Esophagus squamous epithelium (tissue), 5 donors: Measurements from ENCODE around the gene IL22RA2. TPM values are rescaled to one million over a fixed set of nuclear protein-coding genes. Genes with fewer than 3 reads are reported as not detected.
A peak's percentile ranks its signal among the peaks of the same experiment; 100 is the strongest.

ENCODE experiments used
- DNase-seq: peaks from one replicate; lab custom pipeline; 2025; lab: John Stamatoyannopoulos, UW
- H3K27ac ChIP-seq, 4 donors: fragments of 200-600 bp; sonication (generic); one replicate each; pipeline ENCODE4 v1.5.1; 2016 to 2019; ENCODE audit warnings: mild to moderate bottlenecking in 1 of 4
- H3K27me3 ChIP-seq, 4 donors: fragments of 200-600 bp; sonication (generic); 1 replicate in 3 of 4; 2 replicates in 1 of 4; pipeline versions ENCODE4 v1.5.1 to v1.6.0; 2017 to 2021; ENCODE audit warnings: antibody characterized with exemption in 1 of 4
- H3K36me3 ChIP-seq, 3 donors: fragments of 200-600 bp; sonication (generic); one replicate each; pipeline ENCODE4 v1.5.1; 2016 to 2019
- H3K4me1 ChIP-seq, 3 donors: fragments of 200-600 bp; sonication (generic); one replicate each; pipeline ENCODE4 v1.5.1; 2017 to 2019
- H3K4me3 ChIP-seq, 4 donors: fragments of 200-600 bp; sonication (generic); 1 replicate in 3 of 4; 2 replicates in 1 of 4; pipeline ENCODE4 v1.5.1; 2016 to 2019; ENCODE audit warnings: mild to moderate bottlenecking in 2 of 4, moderate library complexity in 1 of 4
- H3K9me3 ChIP-seq, 3 donors: fragments of 200-600 bp; sonication (generic); one replicate each; pipeline ENCODE4 v1.5.1; 2016 to 2019
- POLR2A ChIP-seq, 4 donors: fragments of 450-650 bp; IDR thresholded peaks; one replicate each; pipeline ENCODE4 v1.6.1; 2017; ENCODE audit warnings: antibody characterized with exemption in 4 of 4, mild to moderate bottlenecking in 4 of 4, moderate library complexity in 3 of 4
- WGBS, 2 donors: methylation state at CpG; one replicate each; pipeline ENCODE4 v1.1.5; 2018; 5-methylcytosine and 5-hydroxymethylcytosine counted together
- intact Hi-C: fragments of 100-400 bp; cut with DNase I; formaldehyde crosslinking; loops from one replicate; pipeline ENCODE4 v1.15.0; 2022
- total RNA-seq, 4 donors: library from RNA; depleted of rRNA; stranded (reverse); fragments of >200 nt; gene quantifications; one replicate each; pipeline ENCODE4 v1.1.0, GENCODE V29; 2016
- TF ChIP-seq, protein P1 (sequence below), 6 experiments: fragments of 450-650 bp in 4 of 6; fragments of 200-600 bp in 2 of 6; sonication (generic) in 2 of 6; IDR thresholded peaks; one replicate each; pipeline ENCODE4 v1.5.1; 2016 to 2019; ENCODE audit warnings: antibody characterized with exemption in 6 of 6, mild to moderate bottlenecking in 4 of 6, moderate library complexity in 4 of 6
- donor health status: DM: yes; HTN: yes; CAD: no.

The IL22RA2 gene
- total RNA-seq, 4 donors from 2014 or later: not detected

DNA sequence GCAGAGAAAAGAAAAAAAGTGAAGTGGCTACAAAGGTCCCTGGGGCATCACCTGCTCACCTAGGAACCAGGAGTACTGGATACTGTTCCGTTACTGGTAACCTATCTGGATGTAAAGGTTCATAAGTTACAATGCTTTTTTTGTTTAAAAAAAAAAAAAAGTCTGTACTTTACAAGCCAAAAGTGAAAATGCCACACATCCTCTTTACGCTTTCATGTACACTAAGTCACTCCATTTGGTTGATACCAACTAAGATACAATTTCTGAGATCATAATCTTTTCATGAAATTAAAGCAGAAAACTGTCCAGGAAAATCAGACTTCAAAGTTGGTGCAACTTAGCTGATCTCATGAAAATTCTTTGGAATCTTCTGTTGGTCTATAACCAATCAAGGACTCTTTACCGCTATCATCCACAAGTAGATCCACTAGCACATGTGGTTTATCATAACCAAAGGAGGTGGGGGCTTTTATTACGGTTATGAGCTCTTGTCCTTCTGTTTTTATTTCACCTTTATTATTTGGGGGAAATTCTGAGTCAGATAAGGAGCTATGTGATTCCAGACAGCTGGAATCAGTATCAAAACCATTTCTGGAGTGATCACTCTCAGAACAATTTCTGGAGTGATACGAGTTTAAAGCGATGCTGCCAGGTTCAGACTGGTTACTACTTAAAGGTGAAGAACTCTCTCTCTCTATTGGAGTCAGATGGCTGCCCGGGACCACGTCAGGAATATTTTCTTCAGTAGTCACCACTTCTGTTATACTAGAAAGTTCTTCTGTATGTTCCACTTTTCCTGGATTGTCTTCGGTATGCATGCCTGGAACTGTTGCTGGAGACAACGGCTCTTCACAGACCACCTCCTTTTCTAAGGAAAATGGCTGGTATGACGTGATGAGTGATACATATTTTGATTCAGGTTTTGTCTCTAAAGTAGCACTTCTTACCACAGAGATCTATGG, 24.5 kb upstream of the IL22RA2 start:
- Histone ChIP-seq H3K4me1 (no peaks in the 10 kb centered on the region), H3K27ac (no peak overlapping the region), H3K4me3 (no peak overlapping the region), H3K9me3 (no peaks in the 10 kb centered on the region), H3K27me3 (no peaks in the 10 kb centered on the region), H3K36me3 (peaks cover 0 to 57% (median 20%) of the 10 kb centered on the region in 3 donors)
- DNase-seq: no peak
- intact Hi-C loops: no loop called here
- 93 to 94% methylated on average over 11 of the region's 11 CpGs for WGBS, 2 donors
- TF ChIP-seq, protein P1, sequence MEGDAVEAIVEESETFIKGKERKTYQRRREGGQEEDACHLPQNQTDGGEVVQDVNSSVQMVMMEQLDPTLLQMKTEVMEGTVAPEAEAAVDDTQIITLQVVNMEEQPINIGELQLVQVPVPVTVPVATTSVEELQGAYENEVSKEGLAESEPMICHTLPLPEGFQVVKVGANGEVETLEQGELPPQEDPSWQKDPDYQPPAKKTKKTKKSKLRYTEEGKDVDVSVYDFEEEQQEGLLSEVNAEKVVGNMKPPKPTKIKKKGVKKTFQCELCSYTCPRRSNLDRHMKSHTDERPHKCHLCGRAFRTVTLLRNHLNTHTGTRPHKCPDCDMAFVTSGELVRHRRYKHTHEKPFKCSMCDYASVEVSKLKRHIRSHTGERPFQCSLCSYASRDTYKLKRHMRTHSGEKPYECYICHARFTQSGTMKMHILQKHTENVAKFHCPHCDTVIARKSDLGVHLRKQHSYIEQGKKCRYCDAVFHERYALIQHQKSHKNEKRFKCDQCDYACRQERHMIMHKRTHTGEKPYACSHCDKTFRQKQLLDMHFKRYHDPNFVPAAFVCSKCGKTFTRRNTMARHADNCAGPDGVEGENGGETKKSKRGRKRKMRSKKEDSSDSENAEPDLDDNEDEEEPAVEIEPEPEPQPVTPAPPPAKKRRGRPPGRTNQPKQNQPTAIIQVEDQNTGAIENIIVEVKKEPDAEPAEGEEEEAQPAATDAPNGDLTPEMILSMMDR (IDR thresholded peaks at IDR 0.05): no peak
- no peak for TF ChIP-seq POLR2A (IDR thresholded peaks at IDR 0.05)

DNA sequence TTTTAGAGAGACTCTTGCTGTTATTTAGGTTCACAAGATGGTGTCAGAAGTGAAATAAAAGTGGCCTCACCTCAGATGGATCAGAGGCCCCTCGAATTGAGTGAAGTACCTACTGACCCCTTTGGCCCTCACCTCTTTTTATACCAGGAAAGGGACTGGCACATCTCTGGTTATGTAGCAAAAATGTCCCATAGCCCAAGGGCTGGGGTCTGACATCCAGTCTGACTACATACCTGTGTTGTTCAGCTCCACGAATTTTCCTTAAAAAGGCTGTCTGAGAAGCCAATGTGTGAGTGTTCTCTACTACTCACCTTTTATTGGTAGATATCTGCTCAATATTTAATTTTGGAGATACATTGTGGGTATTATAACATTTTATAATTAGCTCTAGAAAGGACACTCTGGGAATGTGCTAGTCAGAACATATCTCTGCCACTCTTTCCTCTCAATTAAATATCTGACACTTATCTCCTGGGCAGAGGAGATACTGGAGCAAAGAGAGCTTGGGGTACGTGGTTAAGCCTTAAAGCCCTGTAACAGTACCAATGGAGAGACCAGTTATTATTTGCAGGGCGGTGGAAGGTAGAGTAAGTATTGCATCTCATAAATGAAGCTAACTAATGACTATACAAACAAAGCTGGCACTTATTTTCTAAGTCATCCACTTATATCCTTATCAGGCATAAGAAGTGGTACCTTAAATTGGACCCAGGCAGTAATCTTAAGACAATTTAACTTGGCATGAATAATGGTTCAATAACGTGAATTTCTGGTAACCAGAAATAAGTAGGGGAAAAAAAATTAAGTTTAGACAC, 20.0 kb upstream of the IL22RA2 start:
- 69 to 72% methylated on average over 5 of the region's 5 CpGs for WGBS, 2 donors
- DNase-seq: no peak
- intact Hi-C loops: no loop called here
- TF ChIP-seq, protein P1 (IDR thresholded peaks at IDR 0.05): no peak
- TF ChIP-seq POLR2A (IDR thresholded peaks at IDR 0.05): no peak
- peaks cover 0 to 9% (median 6%) of the 10 kb centered on the region in 3 donors for H3K9me3 ChIP-seq
- no peak overlapping the region for H3K4me3 ChIP-seq
- peaks cover 0 to 16% (median 7%) of the 10 kb centered on the region in 3 donors for H3K36me3 ChIP-seq
- H3K27ac ChIP-seq: no peak overlapping the region
- peaks cover 0 to 5% (median 0%) of the 10 kb centered on the region in 3 donors for H3K4me1 ChIP-seq
- H3K27me3 ChIP-seq: no peaks in the 10 kb centered on the region

DNA sequence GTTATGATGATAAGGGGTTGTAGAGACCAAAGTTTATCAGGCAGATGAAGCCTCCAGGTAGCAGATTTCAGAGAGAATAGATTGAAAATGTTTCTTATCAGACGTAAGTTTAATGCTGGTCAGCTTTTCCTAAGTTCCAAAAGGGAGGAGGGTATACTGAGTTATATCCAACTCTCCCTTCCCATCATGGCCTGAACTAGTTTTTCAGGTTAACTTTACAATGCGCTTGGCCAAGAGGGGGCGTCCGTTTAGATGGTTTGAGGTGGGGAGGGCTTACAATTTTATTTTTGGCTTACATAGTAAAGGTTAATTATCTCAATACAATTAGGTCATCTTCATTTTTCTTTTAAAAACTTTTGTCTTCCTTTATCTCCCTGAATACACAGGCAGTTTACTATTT, 19.4 kb upstream of the IL22RA2 start:
- 60 to 92% methylated on average over 4 of the region's 4 CpGs for WGBS, 2 donors
- H3K4me1 ChIP-seq: peaks cover 0 to 5% (median 0%) of the 10 kb centered on the region in 3 donors
- peaks cover 0 to 15% (median 10%) of the 10 kb centered on the region in 3 donors for H3K9me3 ChIP-seq
- intact Hi-C loops: no loop called here
- no peak overlapping the region for H3K4me3 ChIP-seq
- no peaks in the 10 kb centered on the region for H3K27me3 ChIP-seq
- no peak overlapping the region for H3K27ac ChIP-seq
- TF ChIP-seq POLR2A (IDR thresholded peaks at IDR 0.05): no peak
- TF ChIP-seq, protein P1 (IDR thresholded peaks at IDR 0.05): no peak
- H3K36me3 ChIP-seq: peaks cover 0 to 9% (median under 1%) of the 10 kb centered on the region in 3 donors
- no peak for DNase-seq

DNA sequence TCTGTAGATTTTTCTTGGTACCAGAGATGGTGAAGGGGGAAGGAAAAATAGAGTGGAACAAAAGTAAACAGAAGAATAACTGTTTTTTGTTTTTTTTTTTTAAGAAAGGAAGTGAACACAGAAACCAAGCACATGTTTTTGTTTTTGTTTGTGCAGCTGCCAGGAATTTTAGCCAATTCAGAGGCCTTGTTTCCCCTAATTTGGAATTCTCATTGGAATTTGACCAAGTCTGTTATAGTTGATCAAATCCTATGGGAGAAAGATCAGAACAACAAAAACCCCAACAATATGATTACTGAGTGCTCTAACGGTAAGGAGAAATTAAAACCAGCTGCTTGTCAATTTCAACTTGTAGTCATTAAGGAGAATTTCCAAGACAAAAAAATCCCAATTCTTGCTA, 18.2 kb upstream of the IL22RA2 start:
- TF ChIP-seq, protein P1 (IDR thresholded peaks at IDR 0.05): no peak
- TF ChIP-seq POLR2A (IDR thresholded peaks at IDR 0.05): no peak
- WGBS, 2 donors: 60 to 69% methylated on average over 1 of the region's 1 CpG
- no peak for DNase-seq
- no peak overlapping the region for H3K4me3 ChIP-seq
- no peaks in the 10 kb centered on the region for H3K36me3 ChIP-seq
- intact Hi-C loops: no loop called here
- H3K27ac ChIP-seq: peak overlapping the region in 1 of 4 donors; percentile 34
- H3K4me1 ChIP-seq: peaks cover 0 to 5% (median 0%) of the 10 kb centered on the region in 3 donors
- H3K27me3 ChIP-seq: no peaks in the 10 kb centered on the region
- H3K9me3 ChIP-seq: peaks cover 0 to 17% (median 16%) of the 10 kb centered on the region in 3 donors
